Esophagus (tissue), 2 donors: ENCODE measurements around the gene STK4. TPM values are rescaled to one million over a fixed set of nuclear protein-coding genes. Genes with fewer than 3 reads are reported as not detected.
"Not testable (repeated sequence)": the region's sequence is repeated elsewhere in the genome, so short reads cannot be mapped to it uniquely, and the experiment has no call there.

ENCODE experiments used
- H3K27ac ChIP-seq, 2 donors: one replicate each; pipeline ENCODE4 v1.5.1; 2013; ENCODE audit warnings: low read depth in 2 of 2, mild to moderate bottlenecking in 2 of 2, inconsistent platforms in 1 of 2, low read length in 1 of 2, moderate library complexity in 1 of 2
- H3K27me3 ChIP-seq, 2 donors: one replicate each; pipeline ENCODE4 v1.6.1; 2013; ENCODE audit warnings: low read length in 2 of 2, control low read depth in 1 of 2, mild to moderate bottlenecking in 1 of 2; ENCODE audit not compliant: insufficient read depth in 2 of 2, control insufficient read depth in 1 of 2
- H3K36me3 ChIP-seq, 2 donors: one replicate each; pipeline ENCODE4 v1.6.1; 2013; ENCODE audit warnings: low read length in 1 of 2; ENCODE audit not compliant: control insufficient read depth in 2 of 2, insufficient read depth in 2 of 2
- H3K4me1 ChIP-seq, 2 donors: one replicate each; pipeline ENCODE4 v1.6.1; 2013; ENCODE audit warnings: low read length in 1 of 2; ENCODE audit not compliant: control insufficient read depth in 2 of 2, insufficient read depth in 2 of 2
- H3K4me3 ChIP-seq, 2 donors: one replicate each; pipeline ENCODE4 v1.5.1; 2013; ENCODE audit warnings: low read length in 2 of 2, mild to moderate bottlenecking in 2 of 2, low read depth in 1 of 2, moderate library complexity in 1 of 2
- H3K9me3 ChIP-seq, 2 donors: one replicate each; pipeline ENCODE4 v1.6.1; 2013; ENCODE audit warnings: mild to moderate bottlenecking in 2 of 2, low read depth in 1 of 2, low read length in 1 of 2, moderate library complexity in 1 of 2; ENCODE audit not compliant: control insufficient read depth in 2 of 2, insufficient read depth in 1 of 2
- whole genome bisulfite sequencing, 2 donors: extraction: QIAGEN DNeasy Blood & Tissue Kit; methylation state at CpG; one replicate each; pipeline ENCODE4 v1.1.7; 2013; 5-methylcytosine and 5-hydroxymethylcytosine counted together
- polyA plus RNA-seq, 2 donors: library from polyadenylated mRNA; stranded (reverse); fragments of 200-250 nt; gene quantifications; one replicate each; pipeline ENCODE4 v1.2.3, GENCODE V29; 2013
- donor health status: healthy with polysubstance abuse.
- donor health status: Bipolar disorder and iron deficiency.

The STK4 gene
- polyA plus RNA-seq, 2 donors, result 4.7 to 4.8 TPM

DNA sequence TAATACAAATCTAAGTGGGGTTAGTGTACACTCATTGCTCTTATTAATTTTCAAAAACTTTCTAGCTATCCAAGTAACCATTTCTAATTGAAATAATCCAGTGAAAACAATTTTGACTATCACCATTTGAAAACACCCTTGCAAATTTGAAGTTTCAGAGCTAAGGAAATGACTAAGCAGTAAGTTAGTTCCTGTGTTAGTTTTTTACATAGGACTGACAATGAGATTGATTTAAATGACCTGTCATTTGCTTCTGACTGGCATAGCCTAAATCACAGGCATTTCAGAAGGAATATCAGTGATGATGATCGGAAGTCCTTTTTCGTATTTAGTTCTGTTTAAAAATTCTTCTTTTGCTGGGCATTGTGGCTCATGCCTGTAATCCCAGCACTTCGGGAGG lies 27.0 kb downstream of the STK4 start:
- Histone ChIP-seq H3K27me3 (no peaks in the 10 kb centered on the region), H3K9me3 (no peaks in the 10 kb centered on the region), H3K4me3 (no peak overlapping the region), H3K36me3 (peaks cover 5 to 13% of the 10 kb centered on the region in 2 donors), H3K4me1 (no peaks in the 10 kb centered on the region), H3K27ac (no peak overlapping the region)
- WGBS, 2 donors, result 78 to 84% methylated on average over 3 of the region's 3 CpGs

DNA sequence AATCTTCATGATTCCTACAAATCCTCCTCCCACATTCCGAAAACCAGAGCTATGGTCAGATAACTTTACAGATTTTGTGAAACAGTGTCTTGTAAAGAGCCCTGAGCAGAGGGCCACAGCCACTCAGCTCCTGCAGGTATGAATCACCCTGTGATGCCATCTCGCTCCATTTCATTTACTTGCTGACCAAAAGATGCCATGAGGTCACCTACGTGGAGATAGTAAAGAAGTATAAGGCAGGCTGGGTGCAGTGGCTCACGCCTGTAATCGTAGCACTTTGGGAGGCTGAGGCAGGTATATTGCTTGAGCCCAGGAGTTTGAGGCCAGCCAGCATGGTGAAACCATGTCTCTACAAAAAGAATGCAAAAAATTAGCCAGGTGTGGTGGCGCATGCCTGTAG lies 30.9 kb downstream of the STK4 start:
- Histone ChIP-seq H3K9me3 (no peaks in the 10 kb centered on the region), H3K4me1 (no peaks in the 10 kb centered on the region), H3K27me3 (no peaks in the 10 kb centered on the region), H3K36me3 (peaks cover 8 to 15% of the 10 kb centered on the region in 2 donors), H3K27ac (no peak overlapping the region), H3K4me3 (no peak overlapping the region)
- WGBS, 2 donors, result 94 to 96% methylated on average over 6 of the region's 6 CpGs

DNA sequence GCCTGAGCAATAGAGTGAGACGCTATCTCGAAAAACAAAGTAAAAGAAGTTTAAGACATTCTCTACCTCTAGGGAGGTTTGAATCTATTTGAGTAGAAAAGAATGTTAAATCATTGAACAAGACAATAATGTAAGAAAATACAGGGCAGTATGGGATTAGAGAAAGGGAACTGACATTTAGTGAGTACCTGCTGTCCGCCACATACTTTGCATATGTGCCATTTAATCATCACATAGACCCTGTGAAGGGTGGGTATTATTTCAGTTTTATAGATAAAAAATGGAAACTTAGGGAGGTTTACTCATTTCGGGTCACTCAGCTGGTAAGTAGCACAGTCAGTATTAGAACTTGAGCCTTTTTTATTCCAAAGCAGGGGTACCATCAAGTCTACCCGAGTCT lies 31.4 kb downstream of the STK4 start:
- H3K9me3 ChIP-seq, result no peaks in the 10 kb centered on the region
- H3K4me3 ChIP-seq, result no peak overlapping the region
- H3K4me1 ChIP-seq, result no peaks in the 10 kb centered on the region
- no peaks in the 10 kb centered on the region for H3K27me3 ChIP-seq
- 93 to 96% methylated on average over 5 of the region's 5 CpGs for WGBS, 2 donors
- H3K27ac ChIP-seq, result no peak overlapping the region
- peaks cover 8 to 15% of the 10 kb centered on the region in 2 donors for H3K36me3 ChIP-seq

DNA sequence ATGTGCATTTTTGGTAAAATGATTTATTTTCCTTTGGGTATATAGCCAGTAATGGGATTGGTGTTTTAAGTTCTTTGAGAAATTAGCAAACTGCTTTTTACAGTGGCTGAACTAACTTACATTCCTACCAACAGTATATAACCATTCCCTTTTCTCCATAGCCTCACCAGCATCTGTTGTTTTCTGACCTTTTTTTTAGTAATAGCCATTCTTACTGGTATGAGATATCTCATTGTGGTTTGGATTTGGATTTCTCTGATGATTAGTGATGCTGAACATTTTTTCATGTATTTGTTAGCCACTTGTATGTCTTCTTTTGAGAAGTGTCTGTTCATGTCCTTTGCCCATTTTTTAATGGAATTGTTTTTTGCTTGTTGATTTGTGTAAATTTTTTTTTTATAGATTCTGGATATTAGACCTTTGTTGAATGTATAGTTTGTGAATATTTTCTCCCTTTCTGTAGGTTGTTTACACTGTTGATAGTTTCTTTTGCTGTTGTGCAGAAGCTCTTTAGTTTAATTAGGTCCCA lies 42.3 kb downstream of the STK4 start:
- no peaks in the 10 kb centered on the region for H3K27me3 ChIP-seq
- no peak overlapping the region for H3K27ac ChIP-seq
- no peak overlapping the region for H3K4me3 ChIP-seq
- peaks cover 0 to 5% of the 10 kb centered on the region in 2 donors for H3K36me3 ChIP-seq
- no peaks in the 10 kb centered on the region for H3K4me1 ChIP-seq
- no peaks in the 10 kb centered on the region for H3K9me3 ChIP-seq

DNA sequence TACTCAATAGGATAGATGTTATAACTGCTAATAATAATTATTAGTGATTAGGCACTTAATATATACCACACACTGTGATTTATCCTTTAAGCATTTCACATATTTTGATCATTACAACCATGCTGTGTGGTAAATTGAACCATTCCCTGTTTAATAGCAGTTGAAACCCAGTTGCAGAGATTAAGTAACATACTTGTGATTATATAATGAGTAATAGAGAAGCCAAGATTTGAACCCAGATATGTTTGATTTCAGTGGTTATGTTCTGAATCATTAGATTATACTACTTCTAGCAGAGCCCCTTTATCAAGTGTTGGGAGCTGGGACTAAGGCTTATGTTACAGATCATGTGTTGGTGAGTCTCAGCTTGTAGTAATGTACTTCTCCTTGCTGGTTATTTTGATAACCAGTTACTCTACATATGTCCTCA lies 44.1 kb downstream of the STK4 start:
- H3K4me1 ChIP-seq, result no peaks in the 10 kb centered on the region
- no peak overlapping the region for H3K4me3 ChIP-seq
- H3K9me3 ChIP-seq, result no peaks in the 10 kb centered on the region
- no peaks in the 10 kb centered on the region for H3K27me3 ChIP-seq
- peaks cover 0 to 5% of the 10 kb centered on the region in 2 donors for H3K36me3 ChIP-seq
- H3K27ac ChIP-seq, result no peak overlapping the region

DNA sequence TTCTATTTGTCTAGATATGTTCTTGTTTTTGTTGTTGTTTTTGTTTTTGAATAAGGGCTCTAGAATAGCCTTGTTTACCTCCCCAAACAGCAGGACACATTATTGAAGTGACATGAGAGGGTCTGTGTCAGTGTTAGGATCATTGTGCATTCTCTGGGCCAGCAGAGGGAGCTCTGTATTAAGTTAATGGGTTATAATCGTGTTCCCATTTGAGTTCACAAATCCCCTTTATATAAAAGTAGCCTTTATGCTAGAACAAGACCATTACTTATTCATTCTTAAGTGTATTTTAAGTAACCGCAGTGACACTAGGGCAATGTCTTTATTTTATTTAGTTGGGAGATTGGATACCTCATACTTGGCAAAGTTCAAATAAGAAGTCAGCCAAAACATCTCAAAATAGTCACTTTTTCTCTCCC lies 44.8 kb downstream of the STK4 start:
- peaks cover 0 to 5% of the 10 kb centered on the region in 2 donors for H3K36me3 ChIP-seq
- H3K27ac ChIP-seq, result no peak overlapping the region
- H3K4me3 ChIP-seq, result no peak overlapping the region
- H3K27me3 ChIP-seq, result no peaks in the 10 kb centered on the region
- H3K9me3 ChIP-seq, result no peaks in the 10 kb centered on the region
- 22 to 30% methylated on average over 2 of the region's 2 CpGs for WGBS, 2 donors
- no peaks in the 10 kb centered on the region for H3K4me1 ChIP-seq

DNA sequence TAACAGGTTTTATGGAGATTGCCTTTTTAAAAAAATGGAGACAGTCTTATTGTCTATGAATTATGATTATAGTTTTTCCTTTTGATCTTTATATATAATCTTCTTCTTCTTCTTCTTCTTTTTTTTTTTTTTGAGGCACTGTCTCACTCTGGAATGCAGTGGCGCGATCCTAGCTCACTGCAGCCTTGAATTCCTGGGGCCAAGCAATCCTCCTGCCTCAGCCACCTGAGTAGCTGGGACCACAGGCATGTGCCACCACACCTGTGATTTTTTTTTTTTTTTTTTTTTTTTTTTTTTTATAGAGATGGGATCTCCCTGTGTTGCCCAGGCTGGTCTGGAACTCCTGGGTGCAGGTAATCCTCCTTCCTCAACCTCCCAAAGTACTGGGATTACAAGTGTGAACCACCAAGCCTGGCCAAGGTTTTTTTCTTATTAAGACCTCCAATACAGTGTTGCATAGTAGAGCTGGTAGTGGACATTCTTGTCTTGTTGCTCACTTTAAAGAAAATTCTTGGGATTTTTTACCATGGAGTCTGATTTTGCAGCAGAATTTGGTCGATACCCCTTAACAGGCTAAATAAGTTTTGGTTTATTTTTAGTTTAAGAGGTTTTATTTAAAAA lies 46.5 kb downstream of the STK4 start:
- Histone ChIP-seq H3K36me3 (no peaks in the 10 kb centered on the region), H3K4me3 (no peak overlapping the region), H3K27ac (no peak overlapping the region), H3K4me1 (no peaks in the 10 kb centered on the region), H3K27me3 (no peaks in the 10 kb centered on the region), H3K9me3 (no peaks in the 10 kb centered on the region)
- WGBS, 2 donors, result 95 to 96% methylated on average over 3 of the region's 3 CpGs

DNA sequence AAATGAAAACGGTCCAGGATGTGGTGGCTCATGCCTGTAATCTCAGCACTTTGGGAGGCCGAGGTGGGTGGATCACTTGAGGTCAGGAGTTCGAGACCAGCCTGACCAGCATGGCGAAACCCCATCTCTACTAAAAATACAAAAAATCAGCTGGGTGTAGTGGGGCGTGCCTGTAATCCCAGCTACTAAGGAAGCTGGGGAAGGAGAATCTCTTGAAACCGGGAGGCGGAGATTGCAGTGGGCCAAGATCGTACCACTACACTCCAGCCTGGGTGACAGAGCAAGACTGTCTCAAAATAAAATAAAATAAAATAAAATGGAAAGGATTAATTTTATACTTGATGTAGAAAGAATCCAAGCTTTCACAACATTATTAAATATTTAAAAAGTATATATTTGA lies 47.8 kb downstream of the STK4 start:
- H3K36me3 ChIP-seq, result not testable (repeated sequence)
- WGBS, 2 donors, result 86 to 88% methylated on average over 8 of the region's 8 CpGs

DNA sequence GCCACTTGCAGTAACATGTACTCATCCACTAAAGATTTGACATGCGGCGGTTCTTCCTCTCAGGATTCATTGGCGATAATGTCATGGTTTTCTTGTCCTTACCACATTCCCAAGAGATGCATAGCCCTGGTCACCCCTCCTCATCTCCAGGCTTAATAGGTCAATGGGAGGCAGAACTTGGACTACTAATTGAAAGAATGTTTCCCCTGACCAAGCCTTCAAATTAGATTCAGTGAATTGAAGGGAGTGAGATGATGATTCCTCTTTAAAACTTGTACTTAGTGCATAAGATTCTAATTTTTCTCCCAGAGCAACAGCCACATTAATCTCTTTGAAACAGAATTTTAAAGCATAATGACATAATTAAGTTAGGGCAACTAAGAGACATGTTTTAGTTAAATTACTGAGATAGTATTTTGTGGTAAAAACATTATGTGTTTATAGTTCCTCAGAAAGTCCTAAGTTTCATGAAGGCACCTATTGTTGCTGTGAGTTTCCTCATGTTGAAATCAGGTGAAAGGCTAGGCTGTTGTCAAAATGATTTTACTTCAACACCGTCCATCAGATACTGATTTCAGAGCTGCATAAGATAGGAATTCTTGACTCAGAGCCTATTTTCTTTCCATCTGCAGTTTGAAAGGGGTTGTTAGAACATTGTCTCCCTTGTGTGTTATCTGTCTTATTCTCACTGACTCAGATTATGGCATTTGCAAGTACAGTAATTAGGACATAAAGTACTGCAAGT lies 48.5 kb downstream of the STK4 start:
- H3K27me3 ChIP-seq, result no peaks in the 10 kb centered on the region
- no peaks in the 10 kb centered on the region for H3K36me3 ChIP-seq
- H3K27ac ChIP-seq, result no peak overlapping the region
- H3K9me3 ChIP-seq, result no peaks in the 10 kb centered on the region
- 86 to 88% methylated on average over 4 of the region's 4 CpGs for WGBS, 2 donors
- no peaks in the 10 kb centered on the region for H3K4me1 ChIP-seq
- no peak overlapping the region for H3K4me3 ChIP-seq

More for the DNA sequence above, 47.8 kb downstream of the STK4 start:
- not testable (repeated sequence) for H3K4me3 ChIP-seq, H3K9me3 ChIP-seq, H3K27ac ChIP-seq, H3K27me3 ChIP-seq, H3K4me1 ChIP-seq
